ENCODE data around the gene SHMT1.

GRCh38 chr17:18321309-18321708 is 42.0 kb downstream of the SHMT1 start:
- TF ChIP-seq POLR2A (IDR thresholded peaks at IDR 0.05) (no peak), CTCF (IDR thresholded peaks at IDR 0.05) (no peak)

Data from adrenal gland (tissue), 5 donors.